K562 (cell line): ENCODE data around the gene KNOP1. TPM values are rescaled to one million over a fixed set of nuclear protein-coding genes. Genes with fewer than 3 reads are reported as not detected.

Experiments used
- ARID2 ChIP-seq: fragments of 450-650 bp; IDR thresholded peaks from 2 replicates; pipeline ENCODE4 v1.6.1; 2017; ENCODE audit warnings: antibody characterized with exemption, mild to moderate bottlenecking
- ETV6 ChIP-seq, 3 experiments: fragments of 150-350 bp in 1 of 3; sonication (generic) in 1 of 3; formaldehyde crosslinking in 1 of 3; IDR thresholded peaks; 2 replicates each; pipeline versions ENCODE4 v1.6.1 to v1.8.0; 2014 to 2022; ENCODE audit warnings: borderline replicate concordance in 2 of 3, low read depth in 2 of 3, antibody characterized with exemption in 1 of 3, low read length in 1 of 3, mild to moderate bottlenecking in 1 of 3, missing genetic modification reagents in 1 of 3
- HMG20A ChIP-seq: fragments of 450-650 bp; formaldehyde crosslinking; conservative IDR thresholded peaks from 2 replicates; pipeline ENCODE4 v1.4.0; 2020; ENCODE audit warnings: mild to moderate bottlenecking, mixed read lengths
- IRF2 ChIP-seq: sonication (generic); formaldehyde crosslinking; IDR thresholded peaks from 2 replicates; pipeline ENCODE4 v1.8.1; 2022; ENCODE audit warnings: mild to moderate bottlenecking, missing genetic modification reagents
- KLF13 ChIP-seq: fragments of 450-650 bp; IDR thresholded peaks from 2 replicates; pipeline ENCODE4 v1.6.1; 2016; ENCODE audit warnings: missing genetic modification characterization, low read depth, mild to moderate bottlenecking, missing compliant biosample characterization, moderate library complexity, borderline replicate concordance
- MYBL2 ChIP-seq, 2 experiments: fragments of 450-650 bp in 1 of 2; sonication (generic) in 1 of 2; formaldehyde crosslinking in 1 of 2; IDR thresholded peaks; 2 replicates each; pipeline versions ENCODE4 v1.6.1 to v1.8.1; 2017 to 2022; ENCODE audit warnings: borderline replicate concordance in 1 of 2, inconsistent platforms in 1 of 2, low read depth in 1 of 2, mild to moderate bottlenecking in 1 of 2, missing genetic modification reagents in 1 of 2, moderate library complexity in 1 of 2
- ZFP30 ChIP-seq: fragments of 250-450 bp; sonication (Bioruptor Pico); IDR thresholded peaks from 2 replicates; pipeline ENCODE4 v1.8.0; 2022; ENCODE audit warnings: moderate library complexity, mild to moderate bottlenecking, inconsistent platforms, borderline replicate concordance
- ZNF695 ChIP-seq: fragments of 450-650 bp; formaldehyde crosslinking; IDR thresholded peaks from 2 replicates; pipeline ENCODE4 v1.4.0; 2020; ENCODE audit warnings: mild to moderate bottlenecking, moderate library complexity
- ZNF766 ChIP-seq: fragments of 200-800 bp; sonication (Bioruptor generic); conservative IDR thresholded peaks from 2 replicates; pipeline ENCODE4 v1.6.1; 2016; ENCODE audit warnings: missing genetic modification characterization, missing compliant biosample characterization
- polyA plus RNA-seq, 8 experiments: library from polyadenylated mRNA; depleted of rRNA in 4 of 8; stranded (reverse) in 5 of 8; unstranded in 3 of 8; fragments of >200 nt; fragmentation: Nextera tagmentation in 2 of 8; fragmentation: Illumina TruSeq in 1 of 8; extraction: Ambion mirVana in 2 of 8; extraction: Trizol in 1 of 8; gene quantifications; 2 replicates each; pipeline versions ENCODE4 v1.2.1 to v1.2.3, GENCODE V29; 2011 to 2014; ENCODE audit warnings: inconsistent platforms in 1 of 8, missing spikeins in 1 of 8
- total RNA-seq, 7 experiments: library from RNA; depleted of rRNA in 6 of 7; stranded (reverse); fragments of >200 nt in 6 of 7; fragmentation: Illumina TruSeq in 2 of 7; extraction: Trizol in 2 of 7; gene quantifications; 2 replicates each; pipeline versions ENCODE4 v1.2.1 to v1.2.3, GENCODE V29; 2011 to 2021; ENCODE audit warnings: low replicate concordance in 1 of 7
- TF ChIP-seq, protein P1 (sequence below): fragments of 250-450 bp; sonication (Bioruptor Pico); IDR thresholded peaks from 2 replicates; pipeline ENCODE4 v1.5.0; 2022; ENCODE audit warnings: mild to moderate bottlenecking
- TF ChIP-seq, protein P2 (sequence below): fragments of 450-650 bp; IDR thresholded peaks from 2 replicates; pipeline ENCODE4 v1.6.1; 2016; ENCODE audit warnings: mild to moderate bottlenecking, moderate library complexity

KNOP1 gene
- total and polyA plus RNA-seq, 9 of the 15 experiments (the other 6 are each of a cell fraction or from before 2014, with no cell fraction given): 22.4 to 57.6 (median 39.3) TPM

- TF ChIP-seq ETV6 (IDR thresholded peaks at IDR 0.05; ENCODE audit: borderline replicate concordance in 1 of 2, low read depth in 2 of 2, low read length in 1 of 2) (0 out of 4 replicates have a peak, but pooled peaks of 1 of the 2 experiments have one; percentile 10), ETV6 (CRISPR knock-in tag; IDR thresholded peaks at IDR 0.05; ENCODE audit: borderline replicate concordance) (no peak), ZNF695 (CRISPR knock-in tag) (no peak), KLF13 (peak; percentile 41), ZNF766 (CRISPR knock-in tag) (no peak), ARID2 (no peak), MYBL2 (IDR thresholded peaks at IDR 0.05; ENCODE audit: low read depth) (no peak), MYBL2 (CRISPR knock-in tag; IDR thresholded peaks at IDR 0.05; ENCODE audit: borderline replicate concordance) (no peak), HMG20A (CRISPR knock-in tag) (no peak), IRF2 (CRISPR knock-in tag) (0 out of 2 replicates have a peak, but pooled peaks have one; percentile 40), ZFP30 (CRISPR knock-in tag) (no peak)
- TF ChIP-seq, protein P1, sequence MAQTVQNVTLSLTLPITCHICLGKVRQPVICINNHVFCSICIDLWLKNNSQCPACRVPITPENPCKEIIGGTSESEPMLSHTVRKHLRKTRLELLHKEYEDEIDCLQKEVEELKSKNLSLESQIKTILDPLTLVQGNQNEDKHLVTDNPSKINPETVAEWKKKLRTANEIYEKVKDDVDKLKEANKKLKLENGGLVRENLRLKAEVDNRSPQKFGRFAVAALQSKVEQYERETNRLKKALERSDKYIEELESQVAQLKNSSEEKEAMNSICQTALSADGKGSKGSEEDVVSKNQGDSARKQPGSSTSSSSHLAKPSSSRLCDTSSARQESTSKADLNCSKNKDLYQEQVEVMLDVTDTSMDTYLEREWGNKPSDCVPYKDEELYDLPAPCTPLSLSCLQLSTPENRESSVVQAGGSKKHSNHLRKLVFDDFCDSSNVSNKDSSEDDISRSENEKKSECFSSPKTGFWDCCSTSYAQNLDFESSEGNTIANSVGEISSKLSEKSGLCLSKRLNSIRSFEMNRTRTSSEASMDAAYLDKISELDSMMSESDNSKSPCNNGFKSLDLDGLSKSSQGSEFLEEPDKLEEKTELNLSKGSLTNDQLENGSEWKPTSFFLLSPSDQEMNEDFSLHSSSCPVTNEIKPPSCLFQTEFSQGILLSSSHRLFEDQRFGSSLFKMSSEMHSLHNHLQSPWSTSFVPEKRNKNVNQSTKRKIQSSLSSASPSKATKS (CRISPR knock-in tag): no peak
- TF ChIP-seq, protein P2, sequence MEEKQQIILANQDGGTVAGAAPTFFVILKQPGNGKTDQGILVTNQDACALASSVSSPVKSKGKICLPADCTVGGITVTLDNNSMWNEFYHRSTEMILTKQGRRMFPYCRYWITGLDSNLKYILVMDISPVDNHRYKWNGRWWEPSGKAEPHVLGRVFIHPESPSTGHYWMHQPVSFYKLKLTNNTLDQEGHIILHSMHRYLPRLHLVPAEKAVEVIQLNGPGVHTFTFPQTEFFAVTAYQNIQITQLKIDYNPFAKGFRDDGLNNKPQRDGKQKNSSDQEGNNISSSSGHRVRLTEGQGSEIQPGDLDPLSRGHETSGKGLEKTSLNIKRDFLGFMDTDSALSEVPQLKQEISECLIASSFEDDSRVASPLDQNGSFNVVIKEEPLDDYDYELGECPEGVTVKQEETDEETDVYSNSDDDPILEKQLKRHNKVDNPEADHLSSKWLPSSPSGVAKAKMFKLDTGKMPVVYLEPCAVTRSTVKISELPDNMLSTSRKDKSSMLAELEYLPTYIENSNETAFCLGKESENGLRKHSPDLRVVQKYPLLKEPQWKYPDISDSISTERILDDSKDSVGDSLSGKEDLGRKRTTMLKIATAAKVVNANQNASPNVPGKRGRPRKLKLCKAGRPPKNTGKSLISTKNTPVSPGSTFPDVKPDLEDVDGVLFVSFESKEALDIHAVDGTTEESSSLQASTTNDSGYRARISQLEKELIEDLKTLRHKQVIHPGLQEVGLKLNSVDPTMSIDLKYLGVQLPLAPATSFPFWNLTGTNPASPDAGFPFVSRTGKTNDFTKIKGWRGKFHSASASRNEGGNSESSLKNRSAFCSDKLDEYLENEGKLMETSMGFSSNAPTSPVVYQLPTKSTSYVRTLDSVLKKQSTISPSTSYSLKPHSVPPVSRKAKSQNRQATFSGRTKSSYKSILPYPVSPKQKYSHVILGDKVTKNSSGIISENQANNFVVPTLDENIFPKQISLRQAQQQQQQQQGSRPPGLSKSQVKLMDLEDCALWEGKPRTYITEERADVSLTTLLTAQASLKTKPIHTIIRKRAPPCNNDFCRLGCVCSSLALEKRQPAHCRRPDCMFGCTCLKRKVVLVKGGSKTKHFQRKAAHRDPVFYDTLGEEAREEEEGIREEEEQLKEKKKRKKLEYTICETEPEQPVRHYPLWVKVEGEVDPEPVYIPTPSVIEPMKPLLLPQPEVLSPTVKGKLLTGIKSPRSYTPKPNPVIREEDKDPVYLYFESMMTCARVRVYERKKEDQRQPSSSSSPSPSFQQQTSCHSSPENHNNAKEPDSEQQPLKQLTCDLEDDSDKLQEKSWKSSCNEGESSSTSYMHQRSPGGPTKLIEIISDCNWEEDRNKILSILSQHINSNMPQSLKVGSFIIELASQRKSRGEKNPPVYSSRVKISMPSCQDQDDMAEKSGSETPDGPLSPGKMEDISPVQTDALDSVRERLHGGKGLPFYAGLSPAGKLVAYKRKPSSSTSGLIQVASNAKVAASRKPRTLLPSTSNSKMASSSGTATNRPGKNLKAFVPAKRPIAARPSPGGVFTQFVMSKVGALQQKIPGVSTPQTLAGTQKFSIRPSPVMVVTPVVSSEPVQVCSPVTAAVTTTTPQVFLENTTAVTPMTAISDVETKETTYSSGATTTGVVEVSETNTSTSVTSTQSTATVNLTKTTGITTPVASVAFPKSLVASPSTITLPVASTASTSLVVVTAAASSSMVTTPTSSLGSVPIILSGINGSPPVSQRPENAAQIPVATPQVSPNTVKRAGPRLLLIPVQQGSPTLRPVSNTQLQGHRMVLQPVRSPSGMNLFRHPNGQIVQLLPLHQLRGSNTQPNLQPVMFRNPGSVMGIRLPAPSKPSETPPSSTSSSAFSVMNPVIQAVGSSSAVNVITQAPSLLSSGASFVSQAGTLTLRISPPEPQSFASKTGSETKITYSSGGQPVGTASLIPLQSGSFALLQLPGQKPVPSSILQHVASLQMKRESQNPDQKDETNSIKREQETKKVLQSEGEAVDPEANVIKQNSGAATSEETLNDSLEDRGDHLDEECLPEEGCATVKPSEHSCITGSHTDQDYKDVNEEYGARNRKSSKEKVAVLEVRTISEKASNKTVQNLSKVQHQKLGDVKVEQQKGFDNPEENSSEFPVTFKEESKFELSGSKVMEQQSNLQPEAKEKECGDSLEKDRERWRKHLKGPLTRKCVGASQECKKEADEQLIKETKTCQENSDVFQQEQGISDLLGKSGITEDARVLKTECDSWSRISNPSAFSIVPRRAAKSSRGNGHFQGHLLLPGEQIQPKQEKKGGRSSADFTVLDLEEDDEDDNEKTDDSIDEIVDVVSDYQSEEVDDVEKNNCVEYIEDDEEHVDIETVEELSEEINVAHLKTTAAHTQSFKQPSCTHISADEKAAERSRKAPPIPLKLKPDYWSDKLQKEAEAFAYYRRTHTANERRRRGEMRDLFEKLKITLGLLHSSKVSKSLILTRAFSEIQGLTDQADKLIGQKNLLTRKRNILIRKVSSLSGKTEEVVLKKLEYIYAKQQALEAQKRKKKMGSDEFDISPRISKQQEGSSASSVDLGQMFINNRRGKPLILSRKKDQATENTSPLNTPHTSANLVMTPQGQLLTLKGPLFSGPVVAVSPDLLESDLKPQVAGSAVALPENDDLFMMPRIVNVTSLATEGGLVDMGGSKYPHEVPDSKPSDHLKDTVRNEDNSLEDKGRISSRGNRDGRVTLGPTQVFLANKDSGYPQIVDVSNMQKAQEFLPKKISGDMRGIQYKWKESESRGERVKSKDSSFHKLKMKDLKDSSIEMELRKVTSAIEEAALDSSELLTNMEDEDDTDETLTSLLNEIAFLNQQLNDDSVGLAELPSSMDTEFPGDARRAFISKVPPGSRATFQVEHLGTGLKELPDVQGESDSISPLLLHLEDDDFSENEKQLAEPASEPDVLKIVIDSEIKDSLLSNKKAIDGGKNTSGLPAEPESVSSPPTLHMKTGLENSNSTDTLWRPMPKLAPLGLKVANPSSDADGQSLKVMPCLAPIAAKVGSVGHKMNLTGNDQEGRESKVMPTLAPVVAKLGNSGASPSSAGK: no peak
Measured at GRCh38 chr16:19717741-19718623, at the start of gene KNOP1, which contains the start of gene IQCK (continued).
